Neural progenitor cell (in vitro differentiated cells): ENCODE data around the gene PBX4. TPM values are rescaled to one million over a fixed set of nuclear protein-coding genes. Genes with fewer than 3 reads are reported as not detected.

Experiments
- DNase-seq: peaks from one replicate; pipeline ENCODE4 v3.0.0-alpha.2; 2016; ENCODE audit warnings: low spot score
- H2AFZ ChIP-seq: fragments of 200-600 bp; sonication (generic); replicated peaks from 2 replicates; pipeline ENCODE4 v1.6.1; 2016; ENCODE audit warnings: antibody characterized with exemption
- H3F3A ChIP-seq: fragments of 200-600 bp; sonication (generic); 2 replicates; pipeline ENCODE4 v1.6.1; 2016; ENCODE audit warnings: antibody characterized with exemption, low read depth
- H3K27ac ChIP-seq: fragments of 200-600 bp; sonication (generic); 2 replicates; pipeline ENCODE4 v1.5.1; 2016; ENCODE audit warnings: mild to moderate bottlenecking
- H3K27me3 ChIP-seq: fragments of 200-600 bp; sonication (generic); 2 replicates; pipeline ENCODE4 v1.6.1; 2016; ENCODE audit warnings: mild to moderate bottlenecking, moderate library complexity
- H3K36me3 ChIP-seq: fragments of 200-600 bp; sonication (generic); 2 replicates; pipeline ENCODE4 v1.5.1; 2016
- H3K4me1 ChIP-seq: fragments of 200-600 bp; sonication (generic); 2 replicates; pipeline ENCODE4 v1.6.1; 2016; ENCODE audit warnings: mixed run types
- H3K4me2 ChIP-seq: fragments of 200-600 bp; sonication (generic); 2 replicates; pipeline ENCODE4 v1.6.1; 2016
- H3K4me3 ChIP-seq: fragments of 200-600 bp; sonication (generic); 2 replicates; pipeline ENCODE4 v1.5.1; 2016
- H3K79me2 ChIP-seq: fragments of 200-600 bp; sonication (generic); 2 replicates; pipeline ENCODE4 v1.6.1; 2016; ENCODE audit warnings: low read depth
- H3K9ac ChIP-seq: fragments of 200-600 bp; sonication (generic); 2 replicates; pipeline ENCODE4 v1.6.1; 2016
- H3K9me3 ChIP-seq: fragments of 200-600 bp; sonication (generic); 2 replicates; pipeline ENCODE4 v1.5.1; 2016; ENCODE audit warnings: low read depth
- H4K20me1 ChIP-seq: fragments of 200-600 bp; sonication (generic); 2 replicates; pipeline ENCODE4 v1.6.1; 2016; ENCODE audit warnings: low read depth
- H3K27ac Mint-ChIP-seq: 3 replicates; pipeline ENCODE4 v1.8.0; 2021; ENCODE audit warnings: mixed read lengths
- H3K27me3 Mint-ChIP-seq: 2 replicates; pipeline ENCODE4 v1.8.0; 2022; ENCODE audit warnings: low read depth, mild to moderate bottlenecking, inconsistent platforms, moderate library complexity, mixed read lengths; ENCODE audit not compliant: insufficient read depth
- H3K36me3 Mint-ChIP-seq: 3 replicates; pipeline ENCODE4 v1.8.0; 2021; ENCODE audit warnings: mixed read lengths
- H3K4me1 Mint-ChIP-seq: 3 replicates; pipeline ENCODE4 v1.8.0; 2021; ENCODE audit warnings: mixed read lengths
- H3K4me3 Mint-ChIP-seq: 3 replicates; pipeline ENCODE4 v1.8.0; 2021; ENCODE audit warnings: mild to moderate bottlenecking, moderate library complexity, mixed read lengths
- H3K9me3 Mint-ChIP-seq: 3 replicates; pipeline ENCODE4 v1.8.0; 2020; ENCODE audit warnings: mixed read lengths
- EZH2 ChIP-seq: fragments of 200-600 bp; sonication (generic); IDR thresholded peaks from 2 replicates; pipeline ENCODE4 v1.6.1; 2017; ENCODE audit warnings: antibody characterized with exemption, mild to moderate bottlenecking, moderate library complexity
- EZH2phosphoT487 ChIP-seq: fragments of 200-600 bp; sonication (generic); IDR thresholded peaks from 2 replicates; pipeline ENCODE4 v1.6.1; 2017; ENCODE audit warnings: antibody characterized with exemption
- total RNA-seq: library from RNA; depleted of rRNA; stranded (reverse); fragments of >200 nt; gene quantifications from 2 replicates; pipeline ENCODE4 v1.2.3, GENCODE V29; 2015; ENCODE audit warnings: low replicate concordance
- TF ChIP-seq, protein P1 (sequence below): fragments of 200-600 bp; sonication (generic); IDR thresholded peaks from 2 replicates; pipeline ENCODE4 v1.5.1; 2017; ENCODE audit warnings: antibody characterized with exemption, mild to moderate bottlenecking

The PBX4 gene
- total RNA-seq, 1 donor from 2014 or later, result 3.2 TPM

DNA sequence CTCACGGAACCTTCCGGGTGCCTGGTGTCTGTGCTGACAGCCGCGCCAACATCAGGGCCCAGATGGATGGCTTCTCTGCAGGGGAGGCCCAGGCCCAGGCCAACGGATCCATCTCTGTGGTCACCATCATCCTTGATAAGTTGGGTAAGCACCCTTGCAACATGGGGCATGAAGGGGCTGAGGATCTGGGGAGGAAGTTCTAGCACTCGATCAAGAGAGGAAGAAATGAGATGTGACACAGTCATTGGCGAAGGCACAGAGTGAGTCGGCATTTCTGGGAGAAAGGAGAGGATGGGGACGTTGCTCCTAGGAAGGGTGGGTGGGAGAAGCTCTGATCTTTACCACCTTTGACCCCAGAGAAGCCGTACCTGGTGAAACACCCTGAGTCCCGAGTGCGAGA, 76.0 kb downstream of the PBX4 start:
- no peak overlapping the region for H3K27ac ChIP-seq
- Mint-ChIP-seq H3K9me3 (no peaks in the 10 kb centered on the region), H3K36me3 (no peaks in the 10 kb centered on the region), H3K4me3 (no peak overlapping the region), H3K27me3 (peaks cover 8% of the 10 kb centered on the region), H3K27ac (peak overlapping the region; percentile 80), H3K4me1 (peaks cover 10% of the 10 kb centered on the region)
- TF ChIP-seq, protein P1, sequence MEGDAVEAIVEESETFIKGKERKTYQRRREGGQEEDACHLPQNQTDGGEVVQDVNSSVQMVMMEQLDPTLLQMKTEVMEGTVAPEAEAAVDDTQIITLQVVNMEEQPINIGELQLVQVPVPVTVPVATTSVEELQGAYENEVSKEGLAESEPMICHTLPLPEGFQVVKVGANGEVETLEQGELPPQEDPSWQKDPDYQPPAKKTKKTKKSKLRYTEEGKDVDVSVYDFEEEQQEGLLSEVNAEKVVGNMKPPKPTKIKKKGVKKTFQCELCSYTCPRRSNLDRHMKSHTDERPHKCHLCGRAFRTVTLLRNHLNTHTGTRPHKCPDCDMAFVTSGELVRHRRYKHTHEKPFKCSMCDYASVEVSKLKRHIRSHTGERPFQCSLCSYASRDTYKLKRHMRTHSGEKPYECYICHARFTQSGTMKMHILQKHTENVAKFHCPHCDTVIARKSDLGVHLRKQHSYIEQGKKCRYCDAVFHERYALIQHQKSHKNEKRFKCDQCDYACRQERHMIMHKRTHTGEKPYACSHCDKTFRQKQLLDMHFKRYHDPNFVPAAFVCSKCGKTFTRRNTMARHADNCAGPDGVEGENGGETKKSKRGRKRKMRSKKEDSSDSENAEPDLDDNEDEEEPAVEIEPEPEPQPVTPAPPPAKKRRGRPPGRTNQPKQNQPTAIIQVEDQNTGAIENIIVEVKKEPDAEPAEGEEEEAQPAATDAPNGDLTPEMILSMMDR, result no peak
- TF ChIP-seq EZH2 (no peak), EZH2phosphoT487 (no peak)
- H3K4me3 ChIP-seq, result no peak overlapping the region
- H3K9me3 ChIP-seq, result no peaks in the 10 kb centered on the region
- no peak overlapping the region for H3K4me2 ChIP-seq
- H3K79me2 ChIP-seq, result no peaks in the 10 kb centered on the region
- DNase-seq, result no peak
- no peaks in the 10 kb centered on the region for H4K20me1 ChIP-seq
- H2AFZ ChIP-seq, result no peak overlapping the region
- H3F3A ChIP-seq, result peaks cover under 1% of the 10 kb centered on the region
- no peak overlapping the region for H3K9ac ChIP-seq
- H3K4me1 ChIP-seq, result no peaks in the 10 kb centered on the region
- peaks cover 45% of the 10 kb centered on the region for H3K27me3 ChIP-seq
- H3K36me3 ChIP-seq, result no peaks in the 10 kb centered on the region

DNA sequence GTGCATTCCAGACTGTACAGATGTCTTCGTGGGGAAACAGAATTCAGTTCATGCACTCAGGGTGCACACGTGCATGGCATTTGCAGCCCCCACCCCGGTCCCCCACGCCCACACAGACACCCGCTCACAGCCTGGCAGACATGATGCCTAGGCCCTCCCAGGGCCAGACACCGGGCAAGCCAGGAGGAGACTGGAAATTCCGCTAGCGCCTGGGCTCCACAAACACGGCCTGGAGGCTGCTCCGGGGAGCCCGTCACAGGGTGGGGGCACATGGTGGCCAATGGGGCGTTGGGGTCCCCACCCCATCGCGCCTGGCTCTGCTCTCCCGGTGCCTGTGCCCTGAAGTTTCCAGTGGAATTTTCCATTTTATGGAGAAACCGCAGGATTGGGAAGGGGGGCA, 76.9 kb downstream of the PBX4 start:
- no peaks in the 10 kb centered on the region for H3K36me3 ChIP-seq
- Mint-ChIP-seq H3K36me3 (peaks cover 2% of the 10 kb centered on the region), H3K4me1 (peaks cover 12% of the 10 kb centered on the region), H3K4me3 (no peak overlapping the region), H3K27ac (no peak overlapping the region), H3K27me3 (peaks cover 11% of the 10 kb centered on the region), H3K9me3 (no peaks in the 10 kb centered on the region)
- TF ChIP-seq EZH2 (no peak), EZH2phosphoT487 (no peak)
- TF ChIP-seq, protein P1, result no peak
- H3F3A ChIP-seq, result peaks cover 3% of the 10 kb centered on the region
- H2AFZ ChIP-seq, result no peak overlapping the region
- H3K4me3 ChIP-seq, result no peak overlapping the region
- no peak overlapping the region for H3K9ac ChIP-seq
- no peak overlapping the region for H3K4me2 ChIP-seq
- no peaks in the 10 kb centered on the region for H3K79me2 ChIP-seq
- no peak overlapping the region for H3K27ac ChIP-seq
- no peak for DNase-seq
- peaks cover 48% of the 10 kb centered on the region for H3K27me3 ChIP-seq
- H3K9me3 ChIP-seq, result no peaks in the 10 kb centered on the region
- no peaks in the 10 kb centered on the region for H4K20me1 ChIP-seq
- H3K4me1 ChIP-seq, result no peaks in the 10 kb centered on the region

DNA sequence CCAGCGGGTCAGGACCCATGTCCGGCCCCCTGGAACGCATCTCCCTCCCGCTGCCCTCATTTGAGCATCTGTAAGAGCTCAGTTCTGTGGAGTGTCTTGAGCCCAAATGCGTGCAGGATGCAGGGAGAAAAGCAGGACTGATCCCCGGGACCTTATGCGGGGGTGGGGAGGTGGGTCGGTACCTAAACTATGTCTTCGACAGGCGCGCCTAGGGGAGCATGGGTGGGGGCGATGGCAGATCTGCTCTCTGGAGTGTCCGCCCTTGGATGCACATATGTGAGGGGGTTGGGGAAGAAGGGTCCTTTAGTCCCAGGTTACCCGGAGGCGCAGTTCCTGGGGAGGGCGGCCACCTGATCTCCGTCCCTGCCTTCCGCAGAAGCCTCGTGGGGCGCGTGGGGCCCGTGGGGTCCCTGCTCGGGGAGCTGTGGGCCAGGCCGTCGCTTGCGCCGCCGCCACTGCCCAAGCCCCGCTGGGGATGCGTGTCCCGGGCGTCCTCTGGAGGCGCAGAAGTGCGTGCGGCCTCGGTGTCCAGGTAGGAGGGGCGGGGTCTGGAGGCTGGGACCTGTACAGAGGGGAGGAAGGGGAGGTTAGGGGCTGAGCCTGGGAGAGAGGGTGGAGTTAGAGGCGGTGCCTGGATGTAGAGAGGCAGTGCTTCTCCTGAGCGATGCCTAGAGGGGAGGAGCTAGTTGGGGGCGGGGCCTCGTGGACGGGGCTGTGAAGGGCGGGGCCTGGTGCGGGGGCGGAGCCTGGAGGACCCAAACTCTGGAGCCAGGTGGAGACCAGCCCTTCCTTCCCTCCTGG, 77.6 kb downstream of the PBX4 start:
- no peak overlapping the region for H3K27ac Mint-ChIP-seq
- peaks cover 12% of the 10 kb centered on the region for H3K4me1 Mint-ChIP-seq
- H3K4me3 Mint-ChIP-seq, result no peak overlapping the region
- H3K4me2 ChIP-seq, result no peak overlapping the region
- no peaks in the 10 kb centered on the region for H3K36me3 ChIP-seq
- no peak overlapping the region for H2AFZ ChIP-seq
- H3K4me1 ChIP-seq, result no peaks in the 10 kb centered on the region
- H3K4me3 ChIP-seq, result no peak overlapping the region
- peaks cover 2% of the 10 kb centered on the region for H3K36me3 Mint-ChIP-seq
- DNase-seq, result peak; percentile 76
- no peaks in the 10 kb centered on the region for H3K9me3 ChIP-seq
- H3K27ac ChIP-seq, result no peak overlapping the region
- peaks cover 3% of the 10 kb centered on the region for H3F3A ChIP-seq
- no peaks in the 10 kb centered on the region for H4K20me1 ChIP-seq
- no peaks in the 10 kb centered on the region for H3K79me2 ChIP-seq
- TF ChIP-seq EZH2phosphoT487 (no peak), EZH2 (no peak)
- TF ChIP-seq, protein P1, result no peak
- H3K9ac ChIP-seq, result no peak overlapping the region
- H3K9me3 Mint-ChIP-seq, result no peaks in the 10 kb centered on the region
- peaks cover 48% of the 10 kb centered on the region for H3K27me3 ChIP-seq
- H3K27me3 Mint-ChIP-seq, result peaks cover 13% of the 10 kb centered on the region
